ENCODE measurements around the gene MLLT6.

GRCh38 chr17:38697061-38697820 lies 7.8 kb upstream of the MLLT6 start:
- TF ChIP-seq CTCF (IDR thresholded peaks at IDR 0.05; ENCODE audit: insufficient read depth, low read length, poor library complexity, severe bottlenecking): no peak
- TF ChIP-seq EZH2phosphoT487 (conservative IDR thresholded peaks at IDR 0.05; ENCODE audit: low read length): no peak

Measured in SU-DHL-6 (cell line).